ENCODE data around the gene BLVRA. TPM values are rescaled to one million over a fixed set of nuclear protein-coding genes. Genes with fewer than 3 reads are reported as not detected.

BLVRA gene
- total RNA-seq, 2 experiments from 2014 or later: 0.91 TPM; not detected in 1

- Histone ChIP-seq H3K27ac (ENCODE audit: low read depth, low read length, poor library complexity, severe bottlenecking) (no peak overlapping the region), H3K4me1 (ENCODE audit: insufficient read depth, low read length, poor library complexity, severe bottlenecking) (no peaks in the 10 kb centered on the region), H3K79me2 (ENCODE audit: insufficient read depth, low read depth, low read length) (no peaks in the 10 kb centered on the region), H3K9me3 (ENCODE audit: low read length) (no peaks in the 10 kb centered on the region), H3K36me3 (ENCODE audit: insufficient read depth, low read length) (no peaks in the 10 kb centered on the region), H4K20me1 (ENCODE audit: insufficient read depth, low read length) (no peaks in the 10 kb centered on the region), H3K9me2 (ENCODE audit: insufficient read depth, low read length) (no peaks in the 10 kb centered on the region), H2AFZ (ENCODE audit: low read length) (no peak overlapping the region), H3K4me2 (ENCODE audit: low read length) (no peak overlapping the region), H3K4me3 (ENCODE audit: low read depth, low read length, poor library complexity, severe bottlenecking) (no peak overlapping the region)
- BruUV-seq (replicated peaks): no TSS peak
- CTCF ChIA-PET (ENCODE audit: unreplicated experiment): no interaction called here
- POLR2A ChIA-PET: no interaction called here
- no peak for DNase-seq (ENCODE audit: low spot score)
- TF ChIP-seq EZH2phosphoT487 (IDR thresholded peaks at IDR 0.05; ENCODE audit: borderline replicate concordance, low read depth, low read length) (no peak), CTCF (conservative IDR thresholded peaks at IDR 0.05; ENCODE audit: low read length) (no peak)
- intact Hi-C loops (cut with micrococcal nuclease; ENCODE audit: unreplicated experiment): no loop called here
Observed at GRCh38 chr7:43851805-43852204, 93.3 kb downstream of the BLVRA start.

GRCh38 chr7:43855176-43855575 lies 96.7 kb downstream of the BLVRA start:
- CTCF ChIA-PET (ENCODE audit: unreplicated experiment): no interaction called here
- no peak overlapping the region for H3K4me3 ChIP-seq (ENCODE audit: low read depth, low read length, poor library complexity, severe bottlenecking)
- H3K4me1 ChIP-seq (ENCODE audit: insufficient read depth, low read length, poor library complexity, severe bottlenecking): no peaks in the 10 kb centered on the region
- no peaks in the 10 kb centered on the region for H3K79me2 ChIP-seq (ENCODE audit: insufficient read depth, low read depth, low read length)
- H4K20me1 ChIP-seq (ENCODE audit: insufficient read depth, low read length): no peaks in the 10 kb centered on the region
- TF ChIP-seq EZH2phosphoT487 (IDR thresholded peaks at IDR 0.05; ENCODE audit: borderline replicate concordance, low read depth, low read length): no peak
- TF ChIP-seq CTCF (conservative IDR thresholded peaks at IDR 0.05; ENCODE audit: low read length): no peak
- H3K9me3 ChIP-seq (ENCODE audit: low read length): no peaks in the 10 kb centered on the region
- DNase-seq (ENCODE audit: low spot score): no peak
- POLR2A ChIA-PET: no interaction called here
- no peak overlapping the region for H3K4me2 ChIP-seq (ENCODE audit: low read length)
- H3K36me3 ChIP-seq (ENCODE audit: insufficient read depth, low read length): no peaks in the 10 kb centered on the region
- intact Hi-C loops (cut with micrococcal nuclease; ENCODE audit: unreplicated experiment): no loop called here
- H3K27ac ChIP-seq (ENCODE audit: low read depth, low read length, poor library complexity, severe bottlenecking): no peak overlapping the region
- no peaks in the 10 kb centered on the region for H3K9me2 ChIP-seq (ENCODE audit: insufficient read depth, low read length)
- BruUV-seq (replicated peaks): no TSS peak
- H2AFZ ChIP-seq (ENCODE audit: low read length): no peak overlapping the region

- H4K20me1 ChIP-seq (ENCODE audit: insufficient read depth, low read length): no peaks in the 10 kb centered on the region
- no peaks in the 10 kb centered on the region for H3K79me2 ChIP-seq (ENCODE audit: insufficient read depth, low read depth, low read length)
- no TSS peak for BruUV-seq (replicated peaks)
- intact Hi-C loops (cut with micrococcal nuclease; ENCODE audit: unreplicated experiment): no loop called here
- ChIA-PET CTCF (ENCODE audit: unreplicated experiment) (no interaction called here), POLR2A (no interaction called here)
- no peak for TF ChIP-seq CTCF (conservative IDR thresholded peaks at IDR 0.05; ENCODE audit: low read length)
- no peak for TF ChIP-seq EZH2phosphoT487 (IDR thresholded peaks at IDR 0.05; ENCODE audit: borderline replicate concordance, low read depth, low read length)
- no peak for DNase-seq (ENCODE audit: low spot score)
- H3K27ac ChIP-seq (ENCODE audit: low read depth, low read length, poor library complexity, severe bottlenecking): no peak overlapping the region
- no peak overlapping the region for H2AFZ ChIP-seq (ENCODE audit: low read length)
- no peaks in the 10 kb centered on the region for H3K9me3 ChIP-seq (ENCODE audit: low read length)
- H3K36me3 ChIP-seq (ENCODE audit: insufficient read depth, low read length): no peaks in the 10 kb centered on the region
- no peaks in the 10 kb centered on the region for H3K4me1 ChIP-seq (ENCODE audit: insufficient read depth, low read length, poor library complexity, severe bottlenecking)
- no peak overlapping the region for H3K4me2 ChIP-seq (ENCODE audit: low read length)
- H3K9me2 ChIP-seq (ENCODE audit: insufficient read depth, low read length): no peaks in the 10 kb centered on the region
- H3K4me3 ChIP-seq (ENCODE audit: low read depth, low read length, poor library complexity, severe bottlenecking): no peak overlapping the region
Observed at GRCh38 chr7:43856316-43856715, 97.8 kb downstream of the BLVRA start.

Other genes with a start within 250 kb of the BLVRA start
- gene STK17A, start 175.6 kb upstream of the BLVRA start, total RNA-seq (2014; rRNA removed; shearing (Covaris generic)): 28.7 and 32.4 TPM in 2 replicates
- 25.8 and 31.0 TPM in 2 replicates for gene STK17A, start 175.6 kb upstream of the BLVRA start, total RNA-seq (2022)
- gene COA1, start 29.2 kb upstream of the BLVRA start, total RNA-seq (2014; rRNA removed; shearing (Covaris generic)): 96.0 and 96.9 TPM in 2 replicates
- gene COA1, start 29.2 kb upstream of the BLVRA start, total RNA-seq (2022): 63.9 and 77.5 TPM in 2 replicates
- 60.6 and 65.1 TPM in 2 replicates for gene MRPS24, start 110.8 kb downstream of the BLVRA start, total RNA-seq (2014; rRNA removed; shearing (Covaris generic))
- gene MRPS24, start 110.8 kb downstream of the BLVRA start, total RNA-seq (2022): 83.4 and 89.7 TPM in 2 replicates
- gene URGCP, start 147.9 kb downstream of the BLVRA start, total RNA-seq (2014; rRNA removed; shearing (Covaris generic)): 2.3 and 4.7 TPM in 2 replicates
- gene URGCP, start 147.9 kb downstream of the BLVRA start, total RNA-seq (2022): 6.5 and 6.8 TPM in 2 replicates
- gene UBE2D4, start 167.8 kb downstream of the BLVRA start, total RNA-seq (2014; rRNA removed; shearing (Covaris generic)): 2.8 and 13.9 TPM in 2 replicates
- gene UBE2D4, start 167.8 kb downstream of the BLVRA start, total RNA-seq (2022): 3.8 and 5.5 TPM in 2 replicates
- gene SPDYE1, start 239.2 kb downstream of the BLVRA start, total RNA-seq (2014; rRNA removed; shearing (Covaris generic)): not detected in 2 replicates
- not detected in 2 replicates for gene SPDYE1, start 239.2 kb downstream of the BLVRA start, total RNA-seq (2022)

All from OCI-LY7 (cell line).